Uterus (tissue), 2 donors: ENCODE measurements around the gene ANKRD55.

ENCODE experiments used
- POLR2A ChIP-seq, 2 donors: fragments of 450-650 bp; IDR thresholded peaks; one replicate each; pipeline ENCODE4 v1.6.1; 2016; ENCODE audit warnings: antibody characterized with exemption in 2 of 2, mild to moderate bottlenecking in 1 of 2, moderate library complexity in 1 of 2
- TF ChIP-seq, protein P1 (sequence below), 4 experiments: fragments of 200-600 bp in 2 of 4; fragments of 450-650 bp in 2 of 4; sonication (generic) in 2 of 4; IDR thresholded peaks; one replicate each; pipeline ENCODE4 v1.5.1; 2016 to 2019; ENCODE audit warnings: antibody characterized with exemption in 4 of 4, mild to moderate bottlenecking in 2 of 4, moderate library complexity in 1 of 4

- TF ChIP-seq POLR2A (IDR thresholded peaks at IDR 0.05): no peak
- TF ChIP-seq, protein P1, sequence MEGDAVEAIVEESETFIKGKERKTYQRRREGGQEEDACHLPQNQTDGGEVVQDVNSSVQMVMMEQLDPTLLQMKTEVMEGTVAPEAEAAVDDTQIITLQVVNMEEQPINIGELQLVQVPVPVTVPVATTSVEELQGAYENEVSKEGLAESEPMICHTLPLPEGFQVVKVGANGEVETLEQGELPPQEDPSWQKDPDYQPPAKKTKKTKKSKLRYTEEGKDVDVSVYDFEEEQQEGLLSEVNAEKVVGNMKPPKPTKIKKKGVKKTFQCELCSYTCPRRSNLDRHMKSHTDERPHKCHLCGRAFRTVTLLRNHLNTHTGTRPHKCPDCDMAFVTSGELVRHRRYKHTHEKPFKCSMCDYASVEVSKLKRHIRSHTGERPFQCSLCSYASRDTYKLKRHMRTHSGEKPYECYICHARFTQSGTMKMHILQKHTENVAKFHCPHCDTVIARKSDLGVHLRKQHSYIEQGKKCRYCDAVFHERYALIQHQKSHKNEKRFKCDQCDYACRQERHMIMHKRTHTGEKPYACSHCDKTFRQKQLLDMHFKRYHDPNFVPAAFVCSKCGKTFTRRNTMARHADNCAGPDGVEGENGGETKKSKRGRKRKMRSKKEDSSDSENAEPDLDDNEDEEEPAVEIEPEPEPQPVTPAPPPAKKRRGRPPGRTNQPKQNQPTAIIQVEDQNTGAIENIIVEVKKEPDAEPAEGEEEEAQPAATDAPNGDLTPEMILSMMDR (IDR thresholded peaks at IDR 0.05): no peak
Observed at GRCh38 chr5:56053363-56053762, 179.8 kb downstream of the ANKRD55 start.
